CD14-positive monocyte (primary cell): ENCODE measurements around the gene FAM20C. TPM values are rescaled to one million over a fixed set of nuclear protein-coding genes. Genes with fewer than 3 reads are reported as not detected.

ENCODE experiments used
- DNase-seq, 3 donors: peaks; one replicate each; pipeline ENCODE4 v3.0.0-alpha.2; 2011 to 2022
- H2AFZ ChIP-seq: 2 replicates; pipeline ENCODE4 v1.6.0; 2012; ENCODE audit warnings: mild to moderate bottlenecking, low read depth, low read length, inconsistent platforms; ENCODE audit not compliant: insufficient read depth, poor library complexity, severe bottlenecking
- H3K27ac ChIP-seq, 2 donors: 1 replicate in 1 of 2; 2 replicates in 1 of 2; pipeline ENCODE4 v1.5.1; 2012 to 2013; ENCODE audit warnings: low read length in 2 of 2, control low read depth in 1 of 2, inconsistent platforms in 1 of 2, low read depth in 1 of 2, mild to moderate bottlenecking in 1 of 2
- H3K27me3 ChIP-seq, 2 donors: one replicate each; pipeline versions ENCODE4 v1.6.0 to v1.6.1; 2011 to 2013; ENCODE audit warnings: low read length in 2 of 2; ENCODE audit not compliant: control insufficient read depth in 2 of 2, insufficient read depth in 2 of 2
- H3K36me3 ChIP-seq, 2 donors: replicated peaks in 1 of 2; 1 replicate in 1 of 2; 2 replicates in 1 of 2; pipeline versions ENCODE4 v1.5.1 to v1.6.1; 2012 to 2013; ENCODE audit warnings: low read length in 2 of 2, control low read depth in 1 of 2, inconsistent platforms in 1 of 2, mild to moderate bottlenecking in 1 of 2; ENCODE audit not compliant: insufficient read depth in 2 of 2, control insufficient read depth in 1 of 2
- H3K4me1 ChIP-seq, 2 donors: 1 replicate in 1 of 2; 2 replicates in 1 of 2; pipeline versions ENCODE4 v1.5.1 to v1.6.1; 2012 to 2013; ENCODE audit warnings: low read length in 2 of 2, control low read depth in 1 of 2, inconsistent platforms in 1 of 2, mild to moderate bottlenecking in 1 of 2, moderate library complexity in 1 of 2; ENCODE audit not compliant: insufficient read depth in 2 of 2, control insufficient read depth in 1 of 2
- H3K4me2 ChIP-seq: replicated peaks from 2 replicates; pipeline ENCODE3; 2012; ENCODE audit warnings: low read length, moderate library complexity, mild to moderate bottlenecking; ENCODE audit not compliant: poor library complexity, severe bottlenecking; ENCODE audit errors: extremely low read depth
- H3K4me3 ChIP-seq, 3 experiments: fragments of 200-600 bp in 1 of 3; sonication (generic) in 1 of 3; replicated peaks in 1 of 3; 1 replicate in 2 of 3; 2 replicates in 1 of 3; pipeline ENCODE4 v1.5.1; 2011 to 2013; ENCODE audit warnings: low read length in 3 of 3, mild to moderate bottlenecking in 3 of 3, control low read depth in 2 of 3, low read depth in 2 of 3, inconsistent platforms in 1 of 3, moderate library complexity in 1 of 3
- H3K79me2 ChIP-seq: 2 replicates; pipeline ENCODE4 v1.6.0; 2012; ENCODE audit warnings: mild to moderate bottlenecking, control low read depth, inconsistent platforms, low read length, moderate library complexity; ENCODE audit not compliant: insufficient read depth
- H3K9ac ChIP-seq: 2 replicates; pipeline ENCODE4 v1.6.0; 2017; ENCODE audit warnings: low read length, mild to moderate bottlenecking; ENCODE audit not compliant: insufficient read depth, poor library complexity, severe bottlenecking
- H3K9me3 ChIP-seq, 2 donors: replicated peaks in 1 of 2; 1 replicate in 1 of 2; 2 replicates in 1 of 2; pipeline versions ENCODE4 v1.5.1 to v1.6.1; 2012 to 2013; ENCODE audit warnings: low read length in 2 of 2, control low read depth in 1 of 2; ENCODE audit not compliant: control insufficient read depth in 1 of 2, insufficient read depth in 1 of 2
- H4K20me1 ChIP-seq: 2 replicates; pipeline ENCODE4 v1.6.0; 2012; ENCODE audit warnings: mild to moderate bottlenecking, low read length, control low read depth, moderate library complexity; ENCODE audit not compliant: insufficient read depth
- H3K27ac Mint-ChIP-seq, 7 donors: one replicate each; pipeline ENCODE4 v1.8.0; 2020; ENCODE audit warnings: mild to moderate bottlenecking in 7 of 7, mixed read lengths in 7 of 7, moderate library complexity in 6 of 7, inconsistent platforms in 2 of 7
- H3K27me3 Mint-ChIP-seq, 3 donors: one replicate each; pipeline ENCODE4 v1.8.0; 2021 to 2022; ENCODE audit warnings: low read depth in 3 of 3, mild to moderate bottlenecking in 3 of 3, mixed read lengths in 3 of 3, moderate library complexity in 3 of 3, inconsistent platforms in 1 of 3
- H3K36me3 Mint-ChIP-seq, 2 donors: one replicate each; pipeline ENCODE4 v1.8.0; 2020; ENCODE audit warnings: mixed read lengths in 2 of 2, inconsistent platforms in 1 of 2, mild to moderate bottlenecking in 1 of 2
- H3K4me1 Mint-ChIP-seq: one replicate; pipeline ENCODE4 v1.8.0; 2020; ENCODE audit warnings: mild to moderate bottlenecking, mixed read lengths
- H3K4me3 Mint-ChIP-seq, 2 donors: one replicate each; pipeline ENCODE4 v1.8.0; 2020; ENCODE audit warnings: mild to moderate bottlenecking in 2 of 2, mixed read lengths in 2 of 2, moderate library complexity in 1 of 2
- H3K9me3 Mint-ChIP-seq, 7 donors: one replicate each; pipeline ENCODE4 v1.8.0; 2020 to 2022; ENCODE audit warnings: mixed read lengths in 7 of 7, mild to moderate bottlenecking in 6 of 7, moderate library complexity in 6 of 7, inconsistent platforms in 2 of 7
- WGBS: methylation state at CpG from one replicate; pipeline ENCODE4 v1.1.5; 2013; ENCODE audit warnings: missing lambda C conversion rate; ENCODE audit not compliant: insufficient coverage; 5-methylcytosine and 5-hydroxymethylcytosine counted together
- intact Hi-C, 2 donors: fragments of 100-400 bp; cut with micrococcal nuclease; formaldehyde crosslinking; loops; one replicate each; pipeline versions ENCODE4 v1.15.0 to v1.15.1; 2023
- polyA plus RNA-seq, 3 donors: library from polyadenylated mRNA; depleted of rRNA in 1 of 3; unstranded in 2 of 3; stranded (reverse) in 1 of 3; fragments of 300-500 nt in 2 of 3; fragments of >200 nt in 1 of 3; fragmentation: Illumina TruSeq in 2 of 3; gene quantifications; 1 replicate in 2 of 3; 2 replicates in 1 of 3; pipeline ENCODE4 v1.2.3, GENCODE V29; 2012 to 2021
- TF ChIP-seq, protein P1 (sequence below): fragments of 200-600 bp; IDR thresholded peaks from one replicate; pipeline ENCODE4 v1.8.0; 2022; ENCODE audit warnings: antibody characterized with exemption, mild to moderate bottlenecking

The FAM20C gene
- polyA plus RNA-seq, 3 donors = 1.2 to 32.2 (median 1.5) TPM

DNA sequence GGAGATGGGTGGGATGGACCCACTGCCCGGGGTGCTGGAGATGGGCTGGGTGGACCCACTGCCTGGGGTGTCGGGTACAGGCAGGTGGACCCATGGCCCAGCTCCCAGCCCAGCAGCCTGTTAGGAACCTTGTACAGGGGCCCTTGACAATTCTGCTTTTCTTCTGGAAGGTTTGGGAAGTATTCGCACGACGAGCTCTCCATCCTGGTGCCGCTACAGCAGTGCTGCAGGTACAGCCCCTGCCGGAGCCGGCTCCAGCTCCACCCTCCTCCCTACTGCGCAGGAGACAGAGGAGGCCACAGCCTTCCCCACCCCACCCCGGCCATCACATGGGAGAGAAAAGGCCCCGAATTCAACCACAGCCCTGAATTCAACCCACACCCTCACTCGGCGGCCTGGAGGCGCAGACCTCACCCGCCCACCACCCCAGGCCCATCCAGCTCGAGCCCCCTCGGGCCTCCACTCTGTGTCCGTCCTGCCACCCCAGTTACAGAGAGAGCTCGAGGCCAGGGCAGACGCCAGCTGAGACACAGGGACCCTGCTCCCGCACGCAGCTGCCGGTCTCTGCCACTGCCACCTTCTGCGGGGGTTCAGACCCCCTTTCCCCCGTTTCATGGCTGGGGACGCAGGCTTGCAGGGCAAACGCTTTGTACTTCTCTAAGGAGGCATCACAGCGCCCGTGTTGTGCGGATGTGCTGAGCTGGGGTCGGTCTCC lies 66.3 kb downstream of the FAM20C start:
- peaks cover 0 to 5% (median 1%) of the 10 kb centered on the region in 3 donors for H3K27me3 Mint-ChIP-seq
- H3K9me3 Mint-ChIP-seq = peaks cover 52 to 84% (median 74%) of the 10 kb centered on the region in 7 donors
- H3K79me2 ChIP-seq = no peaks in the 10 kb centered on the region
- no peaks in the 10 kb centered on the region for H3K4me1 ChIP-seq
- DNase-seq = no peak
- WGBS = 99% methylated on average over 21 of the region's 31 CpGs
- no peak overlapping the region for H3K27ac ChIP-seq
- peaks cover 36 to 78% of the 10 kb centered on the region in 2 donors for H3K36me3 ChIP-seq
- H3K4me3 ChIP-seq = no peak overlapping the region
- H3K4me3 Mint-ChIP-seq = no peak overlapping the region
- no peak overlapping the region for H2AFZ ChIP-seq
- intact Hi-C loops = no loop called here
- peaks cover 85 to 97% of the 10 kb centered on the region in 2 donors for H3K9me3 ChIP-seq
- no peak overlapping the region for H3K27ac Mint-ChIP-seq
- no peaks in the 10 kb centered on the region for H3K27me3 ChIP-seq
- H3K9ac ChIP-seq = no peak overlapping the region
- no peaks in the 10 kb centered on the region for H4K20me1 ChIP-seq
- H3K4me2 ChIP-seq = no peak overlapping the region
- TF ChIP-seq, protein P1, sequence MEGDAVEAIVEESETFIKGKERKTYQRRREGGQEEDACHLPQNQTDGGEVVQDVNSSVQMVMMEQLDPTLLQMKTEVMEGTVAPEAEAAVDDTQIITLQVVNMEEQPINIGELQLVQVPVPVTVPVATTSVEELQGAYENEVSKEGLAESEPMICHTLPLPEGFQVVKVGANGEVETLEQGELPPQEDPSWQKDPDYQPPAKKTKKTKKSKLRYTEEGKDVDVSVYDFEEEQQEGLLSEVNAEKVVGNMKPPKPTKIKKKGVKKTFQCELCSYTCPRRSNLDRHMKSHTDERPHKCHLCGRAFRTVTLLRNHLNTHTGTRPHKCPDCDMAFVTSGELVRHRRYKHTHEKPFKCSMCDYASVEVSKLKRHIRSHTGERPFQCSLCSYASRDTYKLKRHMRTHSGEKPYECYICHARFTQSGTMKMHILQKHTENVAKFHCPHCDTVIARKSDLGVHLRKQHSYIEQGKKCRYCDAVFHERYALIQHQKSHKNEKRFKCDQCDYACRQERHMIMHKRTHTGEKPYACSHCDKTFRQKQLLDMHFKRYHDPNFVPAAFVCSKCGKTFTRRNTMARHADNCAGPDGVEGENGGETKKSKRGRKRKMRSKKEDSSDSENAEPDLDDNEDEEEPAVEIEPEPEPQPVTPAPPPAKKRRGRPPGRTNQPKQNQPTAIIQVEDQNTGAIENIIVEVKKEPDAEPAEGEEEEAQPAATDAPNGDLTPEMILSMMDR = no peak
- H3K4me1 Mint-ChIP-seq = no peaks in the 10 kb centered on the region
- H3K36me3 Mint-ChIP-seq = peaks cover 49 to 71% of the 10 kb centered on the region in 2 donors

DNA sequence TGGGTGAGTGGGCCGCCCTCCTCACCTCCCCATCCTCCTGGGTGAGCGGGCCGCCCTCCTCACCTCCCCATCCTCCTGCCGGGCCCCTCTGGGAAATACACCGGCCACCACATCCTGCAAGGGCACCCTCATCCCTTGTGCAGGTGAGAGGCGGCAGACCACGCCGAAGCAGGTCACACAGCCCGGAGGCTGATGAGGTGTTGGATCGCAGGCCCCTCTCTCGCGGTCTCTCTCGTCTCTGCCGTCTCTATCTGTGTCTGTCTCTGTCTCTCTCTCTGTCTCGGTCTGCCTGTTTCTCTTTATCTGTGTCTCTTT lies 66.8 kb downstream of the FAM20C start:
- Histone ChIP-seq H2AFZ (no peak overlapping the region), H3K27me3 (no peaks in the 10 kb centered on the region), H3K4me2 (no peak overlapping the region), H3K4me1 (peaks cover 2 to 3% of the 10 kb centered on the region in 2 donors), H3K36me3 (peaks cover 36 to 73% of the 10 kb centered on the region in 2 donors), H3K9ac (no peak overlapping the region), H3K9me3 (peaks cover 86 to 97% of the 10 kb centered on the region in 2 donors), H3K27ac (no peak overlapping the region), H4K20me1 (no peaks in the 10 kb centered on the region), H3K79me2 (no peaks in the 10 kb centered on the region), H3K4me3 (no peak overlapping the region)
- peaks cover 46 to 71% of the 10 kb centered on the region in 2 donors for H3K36me3 Mint-ChIP-seq
- no peak for DNase-seq
- H3K4me1 Mint-ChIP-seq = no peaks in the 10 kb centered on the region
- no peak overlapping the region for H3K27ac Mint-ChIP-seq
- TF ChIP-seq, protein P1 = no peak
- peaks cover 0 to 8% (median 3%) of the 10 kb centered on the region in 3 donors for H3K27me3 Mint-ChIP-seq
- 98% methylated on average over 15 of the region's 15 CpGs for WGBS
- no peak overlapping the region for H3K4me3 Mint-ChIP-seq
- peaks cover 54 to 82% (median 74%) of the 10 kb centered on the region in 7 donors for H3K9me3 Mint-ChIP-seq
- intact Hi-C loops = no loop called here
